GM18519 (cell line): ENCODE data around the gene ACER1.

Experiments used
- ATAC-seq: cut with Tn5 transposase; IDR thresholded peaks from one replicate; pipeline ENCODE4 v1.9.1; 2021; ENCODE audit warnings: mild to moderate bottlenecking, moderate library complexity; ENCODE audit not compliant: unreplicated experiment, low FRiP score

ACER1 gene

GRCh38 chr19:6270076-6270745, 63.2 kb downstream of the ACER1 start:
- ATAC-seq = no peak

- ATAC-seq = no peak
These were observed 64.1 kb downstream of the ACER1 start for GRCh38 chr19:6269101-6269886.

GRCh38 chr19:6268382-6268771, 65.0 kb downstream of the ACER1 start:
- no peak for ATAC-seq

DNA sequence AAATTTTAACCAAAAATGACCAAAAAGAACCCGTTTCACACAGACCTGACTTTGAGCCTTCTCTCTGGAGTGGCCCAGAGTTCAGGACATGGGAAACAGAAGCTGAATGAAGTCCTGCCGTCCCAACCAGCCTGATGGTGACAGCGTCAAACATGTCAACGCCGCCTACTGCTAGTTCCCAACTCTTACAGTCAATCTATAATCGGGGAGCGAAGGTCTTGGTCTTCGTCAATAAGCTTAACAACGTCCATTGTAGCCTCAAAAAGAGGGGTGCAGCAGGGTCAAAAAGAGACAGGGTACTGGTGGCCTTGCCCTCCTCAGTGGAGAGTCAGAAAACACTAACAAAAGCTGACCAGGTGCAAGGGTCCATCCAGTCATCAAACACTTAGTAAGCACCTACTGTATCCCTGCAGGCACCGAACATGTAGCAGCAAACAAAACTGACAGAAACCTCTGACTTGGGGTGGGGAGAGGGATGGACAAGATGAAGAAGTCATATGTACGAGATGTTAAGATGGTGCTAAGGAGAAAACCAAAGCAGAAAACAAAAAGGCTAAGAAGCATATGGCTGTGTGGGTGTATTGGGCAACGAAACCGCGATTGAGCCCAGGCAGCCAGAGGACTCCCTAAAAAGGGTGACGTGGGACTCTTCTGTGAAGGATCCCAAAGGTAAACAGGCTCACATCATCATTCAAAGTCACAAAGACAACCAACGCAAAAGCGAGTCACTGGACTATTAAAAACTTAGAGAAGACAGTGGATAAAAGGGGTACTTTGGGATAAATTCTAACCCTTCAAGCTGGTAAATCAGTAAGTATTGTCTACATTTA, 65.6 kb downstream of the ACER1 start:
- ATAC-seq = no peak

DNA sequence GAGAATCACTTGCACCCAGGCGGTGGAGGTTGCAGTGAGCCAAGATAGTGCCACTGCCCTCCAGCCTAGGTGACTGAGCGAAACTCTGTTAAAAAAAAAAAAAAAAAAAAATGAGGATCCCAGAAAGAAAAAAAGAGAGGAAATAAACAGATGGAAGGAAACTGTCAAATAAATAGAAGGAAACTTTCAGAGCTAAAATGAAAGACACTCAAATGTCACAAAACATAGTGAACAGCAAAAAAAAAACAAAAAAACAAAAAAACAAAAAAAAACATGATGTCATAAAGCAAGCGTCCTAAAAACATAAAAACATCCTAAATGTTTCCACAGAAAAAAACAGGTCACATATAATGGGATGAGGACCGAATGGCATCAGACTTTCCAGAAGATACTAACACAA, 68.6 kb downstream of the ACER1 start:
- no peak for ATAC-seq

GRCh38 chr19:6263735-6264444, 69.5 kb downstream of the ACER1 start:
- ATAC-seq = no peak

GRCh38 chr19:6263306-6263705, 70.1 kb downstream of the ACER1 start:
- no peak for ATAC-seq

DNA sequence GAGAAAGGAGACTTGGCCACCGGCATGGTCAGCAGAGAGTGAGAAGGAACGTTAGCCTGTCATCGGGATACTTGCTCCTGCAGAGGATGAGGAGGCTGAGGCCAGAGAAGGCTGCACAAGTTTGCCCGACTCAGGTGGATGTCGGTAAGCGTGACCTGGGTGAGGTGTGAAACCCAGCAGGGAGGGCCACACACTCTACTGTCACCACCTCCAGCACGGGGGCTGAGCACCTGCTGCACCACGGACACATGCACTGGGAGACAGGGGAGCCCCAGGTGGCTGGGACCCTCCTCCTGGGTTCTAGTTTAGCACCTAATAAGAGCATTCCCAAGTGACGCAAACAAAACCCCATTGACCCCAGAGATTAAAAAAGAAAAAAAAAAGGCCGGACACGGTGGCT, 70.9 kb downstream of the ACER1 start:
- ATAC-seq = no peak

GRCh38 chr19:6261883-6262282, 71.5 kb downstream of the ACER1 start:
- no peak for ATAC-seq

DNA sequence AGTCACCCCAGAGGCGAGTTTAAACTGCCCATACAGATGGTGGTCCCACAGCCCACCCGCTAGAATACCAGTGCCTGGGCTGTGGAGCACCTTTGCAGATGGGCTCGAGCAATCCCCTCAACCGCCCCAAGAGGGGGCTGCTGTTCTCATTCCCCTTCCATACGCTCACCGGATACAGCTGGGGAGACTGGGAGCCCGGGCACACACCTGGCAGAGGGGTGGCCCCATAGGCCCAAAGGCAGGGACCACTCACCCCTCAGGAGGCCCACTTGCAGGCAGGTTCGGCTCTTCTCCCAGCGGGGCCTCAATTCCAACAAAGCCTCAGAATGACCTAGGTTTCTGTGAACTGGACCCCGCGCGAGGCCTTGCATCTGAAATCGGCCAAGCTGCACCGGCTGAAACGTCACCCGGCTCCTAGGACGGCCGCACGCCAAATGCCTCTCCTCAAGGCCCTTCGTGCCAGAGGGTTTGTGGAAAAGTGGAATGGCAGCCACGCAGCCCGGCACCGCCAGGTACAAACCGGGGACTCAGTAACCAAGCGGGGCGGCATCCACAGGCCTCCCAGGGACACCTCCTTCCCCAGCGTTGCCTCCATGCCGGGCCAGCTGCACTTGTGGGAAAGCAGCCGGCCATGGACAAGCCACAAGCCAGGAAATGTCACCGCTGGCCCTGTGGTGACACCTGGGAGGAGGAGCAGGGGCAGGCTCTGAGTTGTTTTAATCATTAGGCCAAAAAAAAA, 72.3 kb downstream of the ACER1 start:
- ATAC-seq = no peak

DNA sequence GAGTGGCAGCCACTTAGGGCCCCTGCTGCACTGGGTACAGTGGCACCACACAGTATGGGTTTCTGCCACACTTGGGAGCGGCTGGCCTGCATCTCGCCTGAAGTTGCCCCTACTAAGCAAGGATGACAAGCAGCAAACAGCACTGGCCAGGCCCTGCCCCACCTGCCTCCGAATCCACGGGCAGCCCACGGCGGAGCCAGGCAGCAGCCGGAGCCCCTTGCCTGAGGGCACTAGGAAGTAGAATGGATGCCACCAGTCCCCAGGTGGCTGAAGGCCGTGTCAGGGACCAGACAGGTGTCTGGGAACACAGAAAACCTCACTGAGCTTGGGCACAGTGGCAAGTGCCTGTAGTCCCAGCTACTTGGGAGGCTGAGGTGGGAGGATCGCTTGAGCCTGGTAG, 73.0 kb downstream of the ACER1 start:
- ATAC-seq = no peak

- no peak for ATAC-seq
These were observed 74.0 kb downstream of the ACER1 start for GRCh38 chr19:6259312-6259861.

- ATAC-seq = no peak
These were observed 74.5 kb downstream of the ACER1 start for GRCh38 chr19:6258812-6259311.
